ENCODE results near the gene FRMD8.

Gene FRMD8

GRCh38 chr11:65438257-65439151 is 52.1 kb downstream of the FRMD8 start:
- Mint-ChIP-seq H3K36me3 (ENCODE audit: low read depth) (peaks cover 64% of the 10 kb centered on the region), H3K4me3 (no peak overlapping the region), H3K4me1 (peaks cover 15% of the 10 kb centered on the region), H3K27ac (peak overlapping the region in 1 of 3 experiments; percentile 13), H3K9me3 (no peaks in the 10 kb centered on the region), H3K27me3 (ENCODE audit: low read depth) (no peaks in the 10 kb centered on the region)
- no peak for TF ChIP-seq CTCF (IDR thresholded peaks at IDR 0.05; ENCODE audit: unreplicated experiment in 3 of 3)

GRCh38 chr11:65439331-65440181 is 53.1 kb downstream of the FRMD8 start:
- Mint-ChIP-seq H3K27me3 (ENCODE audit: low read depth) (no peaks in the 10 kb centered on the region), H3K4me3 (no peak overlapping the region), H3K4me1 (peaks cover 21% of the 10 kb centered on the region), H3K27ac (no peak overlapping the region), H3K36me3 (ENCODE audit: low read depth) (peaks cover 63% of the 10 kb centered on the region), H3K9me3 (no peaks in the 10 kb centered on the region)
- TF ChIP-seq CTCF (IDR thresholded peaks at IDR 0.05; ENCODE audit: unreplicated experiment in 3 of 3), result no peak

GRCh38 chr11:65440831-65441499 is 54.5 kb downstream of the FRMD8 start:
- Mint-ChIP-seq H3K4me3 (no peak overlapping the region), H3K36me3 (ENCODE audit: low read depth) (peaks cover 55% of the 10 kb centered on the region), H3K27me3 (ENCODE audit: low read depth) (no peaks in the 10 kb centered on the region), H3K4me1 (peaks cover 21% of the 10 kb centered on the region), H3K9me3 (no peaks in the 10 kb centered on the region), H3K27ac (peak overlapping the region in 1 of 3 experiments; percentile 67)
- TF ChIP-seq CTCF (IDR thresholded peaks at IDR 0.05; ENCODE audit: unreplicated experiment in 3 of 3), result no peak

GRCh38 chr11:65442842-65443331 is 56.5 kb downstream of the FRMD8 start:
- Mint-ChIP-seq H3K27ac (peak overlapping the region; percentile 54 to 76 (median 72)), H3K4me3 (no peak overlapping the region), H3K27me3 (ENCODE audit: low read depth) (no peaks in the 10 kb centered on the region), H3K9me3 (no peaks in the 10 kb centered on the region), H3K36me3 (ENCODE audit: low read depth) (peaks cover 40% of the 10 kb centered on the region), H3K4me1 (peaks cover 21% of the 10 kb centered on the region)
- no peak for TF ChIP-seq CTCF (IDR thresholded peaks at IDR 0.05; ENCODE audit: unreplicated experiment in 3 of 3)

GRCh38 chr11:65444314-65445051 is 58.0 kb downstream of the FRMD8 start:
- no peak for TF ChIP-seq CTCF (IDR thresholded peaks at IDR 0.05; ENCODE audit: unreplicated experiment in 3 of 3)
- Mint-ChIP-seq H3K4me1 (peaks cover 21% of the 10 kb centered on the region), H3K9me3 (peaks cover 2% of the 10 kb centered on the region), H3K4me3 (no peak overlapping the region), H3K36me3 (ENCODE audit: low read depth) (peaks cover 35% of the 10 kb centered on the region), H3K27me3 (ENCODE audit: low read depth) (no peaks in the 10 kb centered on the region), H3K27ac (peak overlapping the region; percentile 54 to 76 (median 68))
